Brain pericyte (primary cell): ENCODE data around the gene STX8.
"Not testable (repeated sequence)": the region's sequence is repeated elsewhere in the genome, so short reads cannot be mapped to it uniquely, and the experiment has no call there.

Experiments used
- DNase-seq: peaks from one replicate; pipeline ENCODE4 v3.0.0-alpha.2; 2012; ENCODE audit warnings: low read depth, low spot score

Gene STX8

GRCh38 chr17:9509236-9509816, 66.3 kb downstream of the STX8 start:
- no peak for DNase-seq

GRCh38 chr17:9499041-9499440, 76.6 kb downstream of the STX8 start:
- no peak for DNase-seq

- no peak for DNase-seq
Measured at GRCh38 chr17:9498490-9498889, 77.1 kb downstream of the STX8 start.

GRCh38 chr17:9488556-9488955, 87.1 kb downstream of the STX8 start:
- no peak for DNase-seq

- peak; percentile 41 for DNase-seq
Measured at GRCh38 chr17:9487406-9487805, 88.2 kb downstream of the STX8 start.

- no peak for DNase-seq
Measured at GRCh38 chr17:9484789-9485188, 90.8 kb downstream of the STX8 start.

GRCh38 chr17:9479964-9480363, 95.7 kb downstream of the STX8 start:
- no peak for DNase-seq

- no peak for DNase-seq
Measured at GRCh38 chr17:9478889-9479288, 96.7 kb downstream of the STX8 start.

GRCh38 chr17:9475101-9475658, 100.4 kb downstream of the STX8 start:
- DNase-seq: no peak

GRCh38 chr17:9473711-9474110, 101.9 kb downstream of the STX8 start:
- DNase-seq: no peak

- no peak for DNase-seq
Measured at GRCh38 chr17:9472541-9472940, 103.1 kb downstream of the STX8 start.

- DNase-seq: no peak
Measured at GRCh38 chr17:9472094-9472493, 103.5 kb downstream of the STX8 start.

GRCh38 chr17:9470171-9470570, 105.4 kb downstream of the STX8 start:
- no peak for DNase-seq

- no peak for DNase-seq
Measured at GRCh38 chr17:9468937-9469336, 106.7 kb downstream of the STX8 start.

GRCh38 chr17:9468532-9468931, 107.1 kb downstream of the STX8 start:
- no peak for DNase-seq

GRCh38 chr17:9467518-9467917, 108.1 kb downstream of the STX8 start:
- DNase-seq: no peak

- no peak for DNase-seq
Measured at GRCh38 chr17:9465210-9465921, 110.3 kb downstream of the STX8 start.

GRCh38 chr17:9457005-9457404, 118.6 kb downstream of the STX8 start:
- DNase-seq: no peak

- DNase-seq: no peak
Measured at GRCh38 chr17:9456330-9456729, 119.3 kb downstream of the STX8 start.

- DNase-seq: no peak
Measured at GRCh38 chr17:9451934-9452333, 123.7 kb downstream of the STX8 start.

- not testable (repeated sequence) for DNase-seq
Measured at GRCh38 chr17:9447298-9447697, 128.3 kb downstream of the STX8 start.

GRCh38 chr17:9446528-9446927, 129.1 kb downstream of the STX8 start:
- no peak for DNase-seq

- DNase-seq: no peak
Measured at GRCh38 chr17:9445424-9445823, 130.2 kb downstream of the STX8 start.
